Measurements from ENCODE around the gene WRNIP1. TPM values are rescaled to one million over a fixed set of nuclear protein-coding genes. Genes with fewer than 3 reads are reported as not detected.

WRNIP1 gene
- total RNA-seq, 1 experiment from 2014 or later = 36.3 TPM

GRCh38 chr6:2721219-2721618 lies 44.0 kb upstream of the WRNIP1 start:
- no peak overlapping the region for H3K27ac Mint-ChIP-seq
- H3K4me3 Mint-ChIP-seq = no peak overlapping the region
- ChIA-PET POLR2A (no interaction called here), CTCF (no interaction called here)
- H3K27me3 Mint-ChIP-seq (ENCODE audit: low read depth) = 0 out of 2 replicates have a peak, but pooled peaks cover under 1% of the 10 kb centered on the region
- peaks cover 12% of the 10 kb centered on the region for H3K4me1 Mint-ChIP-seq
- no peak for ATAC-seq
- TF ChIP-seq AFF4 (CRISPR knock-in tag; IDR thresholded peaks at IDR 0.05; ENCODE audit: borderline replicate concordance) = no peak
- TF ChIP-seq JAZF1 (CRISPR knock-in tag; IDR thresholded peaks at IDR 0.05) = no peak
- TF ChIP-seq USF2 (CRISPR knock-in tag; IDR thresholded peaks at IDR 0.05) = no peak
- no peak for TF ChIP-seq ARID4B (CRISPR knock-in tag; IDR thresholded peaks at IDR 0.05; ENCODE audit: borderline replicate concordance)
- no peak for TF ChIP-seq ZMAT4 (CRISPR knock-in tag; IDR thresholded peaks at IDR 0.05)
- no peak for TF ChIP-seq CTCF (IDR thresholded peaks at IDR 0.05)
- no peak for TF ChIP-seq NR3C1 (CRISPR knock-in tag; conservative IDR thresholded peaks at IDR 0.05; ENCODE audit: low read depth)
- no peak for TF ChIP-seq TEAD4 (CRISPR knock-in tag; IDR thresholded peaks at IDR 0.05)
- peaks cover 8% of the 10 kb centered on the region for H3K36me3 Mint-ChIP-seq
- no peak for DNase-seq (ENCODE audit: low spot score)
- peaks cover 14% of the 10 kb centered on the region for H3K9me3 Mint-ChIP-seq

DNA sequence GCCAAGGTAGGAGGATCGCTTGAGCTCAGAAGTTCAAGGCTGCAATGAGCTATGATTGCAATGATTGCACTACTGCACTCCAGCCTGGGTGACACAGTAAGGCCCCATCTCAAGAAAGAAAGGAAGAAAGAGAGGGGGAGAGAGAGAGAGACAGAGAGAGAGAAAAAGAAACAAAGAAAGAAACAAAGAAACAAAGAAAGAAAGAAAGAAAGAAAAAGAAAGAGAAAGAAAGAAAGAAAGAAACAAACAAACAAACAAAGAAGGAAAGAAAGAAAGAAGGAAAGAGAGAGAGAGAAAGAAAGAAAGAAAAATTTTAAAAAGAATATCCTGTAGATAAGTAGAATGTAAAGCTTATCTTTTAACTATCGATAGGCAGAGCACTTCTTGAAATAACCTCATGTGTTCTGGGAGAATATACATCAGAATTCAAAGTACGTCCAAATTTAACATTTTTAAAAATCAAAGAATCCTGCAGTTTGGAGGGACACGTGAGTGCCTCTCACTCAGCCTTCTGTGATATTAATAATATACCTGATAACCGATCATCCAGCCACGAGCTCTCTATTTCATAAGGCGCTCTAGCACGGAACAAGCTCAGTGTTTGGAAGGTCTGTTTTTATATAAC lies 39.7 kb upstream of the WRNIP1 start:
- no peak overlapping the region for H3K4me3 Mint-ChIP-seq
- H3K9me3 Mint-ChIP-seq = peaks cover 14% of the 10 kb centered on the region
- H3K27me3 Mint-ChIP-seq (ENCODE audit: low read depth) = peaks cover 2% of the 10 kb centered on the region; the same call in 1 of the 2 replicates
- H3K4me1 Mint-ChIP-seq = peaks cover 24% of the 10 kb centered on the region
- no peak for DNase-seq (ENCODE audit: low spot score)
- CTCF ChIA-PET = interaction anchor here (1.4 to 2.8 kb wide), 3 partner anchors 13 to 227 kb away, joined by 3 to 17 read pairs (median 7); partner anchors contain the start of gene MYLK4
- POLR2A ChIA-PET = no interaction called here
- H3K27ac Mint-ChIP-seq = no peak overlapping the region
- no peak for ATAC-seq
- no peak for TF ChIP-seq MXD4 (CRISPR knock-in tag; IDR thresholded peaks at IDR 0.05; ENCODE audit: borderline replicate concordance)
- TF ChIP-seq RORB (CRISPR knock-in tag; IDR thresholded peaks at IDR 0.05) = no peak
- TF ChIP-seq NR3C1 (CRISPR knock-in tag; conservative IDR thresholded peaks at IDR 0.05; ENCODE audit: low read depth) = no peak
- no peak for TF ChIP-seq ZNF512 (CRISPR knock-in tag; IDR thresholded peaks at IDR 0.05; ENCODE audit: borderline replicate concordance)
- TF ChIP-seq NFE2L1 (CRISPR knock-in tag; IDR thresholded peaks at IDR 0.05) = no peak
- TF ChIP-seq TEAD4 (CRISPR knock-in tag; IDR thresholded peaks at IDR 0.05) = no peak
- TF ChIP-seq ETV6 (CRISPR knock-in tag; IDR thresholded peaks at IDR 0.05) = no peak
- no peak for TF ChIP-seq CBFB (CRISPR knock-in tag; IDR thresholded peaks at IDR 0.05; ENCODE audit: low read depth)
- TF ChIP-seq, protein P1, sequence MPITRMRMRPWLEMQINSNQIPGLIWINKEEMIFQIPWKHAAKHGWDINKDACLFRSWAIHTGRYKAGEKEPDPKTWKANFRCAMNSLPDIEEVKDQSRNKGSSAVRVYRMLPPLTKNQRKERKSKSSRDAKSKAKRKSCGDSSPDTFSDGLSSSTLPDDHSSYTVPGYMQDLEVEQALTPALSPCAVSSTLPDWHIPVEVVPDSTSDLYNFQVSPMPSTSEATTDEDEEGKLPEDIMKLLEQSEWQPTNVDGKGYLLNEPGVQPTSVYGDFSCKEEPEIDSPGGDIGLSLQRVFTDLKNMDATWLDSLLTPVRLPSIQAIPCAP (CRISPR knock-in tag; IDR thresholded peaks at IDR 0.05) = no peak
- TF ChIP-seq ZNF671 (CRISPR knock-in tag; IDR thresholded peaks at IDR 0.05) = no peak
- no peak for TF ChIP-seq ESRRA (CRISPR knock-in tag; IDR thresholded peaks at IDR 0.05; ENCODE audit: borderline replicate concordance)
- no peak for TF ChIP-seq ZNF317 (CRISPR knock-in tag; IDR thresholded peaks at IDR 0.05; ENCODE audit: borderline replicate concordance, low read depth)
- TF ChIP-seq JUN (CRISPR knock-in tag; IDR thresholded peaks at IDR 0.05) = no peak
- no peak for TF ChIP-seq ZNF121 (CRISPR knock-in tag; IDR thresholded peaks at IDR 0.05)
- TF ChIP-seq SOX15 (CRISPR knock-in tag; IDR thresholded peaks at IDR 0.05) = no peak
- no peak for TF ChIP-seq IRF2 (CRISPR knock-in tag; IDR thresholded peaks at IDR 0.05; ENCODE audit: borderline replicate concordance, low read depth)
- peaks cover 8% of the 10 kb centered on the region for H3K36me3 Mint-ChIP-seq

Measured in WTC11 (cell line).